Fibroblast of villous mesenchyme (primary cell): ENCODE measurements around the gene DIP2A. TPM values are rescaled to one million over a fixed set of nuclear protein-coding genes. Genes with fewer than 3 reads are reported as not detected.

Experiments
- DNase-seq: peaks from one replicate; pipeline ENCODE4 v3.0.0-alpha.2; 2010; ENCODE audit warnings: low read depth
- H3K4me3 ChIP-seq: 2 replicates; pipeline ENCODE4 v1.5.1; 2011; ENCODE audit warnings: low read depth, mild to moderate bottlenecking, low read length
- CTCF ChIP-seq: IDR thresholded peaks from 2 replicates; pipeline ENCODE4 v1.5.1; 2012; ENCODE audit warnings: low read depth, mild to moderate bottlenecking, low read length; ENCODE audit not compliant: insufficient read depth
- total RNA-seq: library from RNA; depleted of rRNA; stranded (reverse); fragments of >200 nt; gene quantifications from 2 replicates; pipeline ENCODE4 v1.2.3, GENCODE V29; 2012

Gene DIP2A
- total RNA-seq, 1 donor: 32.0 TPM

GRCh38 chr21:46538851-46539666, 80.4 kb downstream of the DIP2A start:
- no peak overlapping the region for H3K4me3 ChIP-seq
- no peak for DNase-seq
- TF ChIP-seq CTCF: no peak

- no peak overlapping the region for H3K4me3 ChIP-seq
- no peak for DNase-seq
- no peak for TF ChIP-seq CTCF
Measured at GRCh38 chr21:46540087-46540710, 81.5 kb downstream of the DIP2A start.

GRCh38 chr21:46542588-46543124, 84.0 kb downstream of the DIP2A start:
- no peak for DNase-seq
- no peak overlapping the region for H3K4me3 ChIP-seq
- TF ChIP-seq CTCF: no peak

- H3K4me3 ChIP-seq: no peak overlapping the region
- no peak for DNase-seq
- no peak for TF ChIP-seq CTCF
Measured at GRCh38 chr21:46543306-46543705, 84.6 kb downstream of the DIP2A start.

- no peak for TF ChIP-seq CTCF
- H3K4me3 ChIP-seq: no peak overlapping the region
- DNase-seq: no peak
Measured at GRCh38 chr21:46544003-46544402, 85.3 kb downstream of the DIP2A start.

GRCh38 chr21:46544824-46545223, 86.1 kb downstream of the DIP2A start:
- DNase-seq: no peak
- no peak for TF ChIP-seq CTCF

More at GRCh38 chr21:46544824-46545223, 86.1 kb downstream of the DIP2A start:
- H3K4me3 ChIP-seq: no peak overlapping the region
